LHCN-M2 (cell line): Measurements from ENCODE around the gene ISCA2. TPM values are rescaled to one million over a fixed set of nuclear protein-coding genes. Genes with fewer than 3 reads are reported as not detected.

Source experiments
- DNase-seq: peaks from one replicate; pipeline ENCODE4 v3.0.0-alpha.2; 2012; ENCODE audit warnings: low read depth
- total RNA-seq: library from RNA; depleted of rRNA; stranded (reverse); fragments of >200 nt; gene quantifications from 2 replicates; pipeline ENCODE4 v1.2.3, GENCODE V29; 2014

ISCA2 gene
- total RNA-seq, 1 experiment from 2014 or later = 19.5 TPM

DNA sequence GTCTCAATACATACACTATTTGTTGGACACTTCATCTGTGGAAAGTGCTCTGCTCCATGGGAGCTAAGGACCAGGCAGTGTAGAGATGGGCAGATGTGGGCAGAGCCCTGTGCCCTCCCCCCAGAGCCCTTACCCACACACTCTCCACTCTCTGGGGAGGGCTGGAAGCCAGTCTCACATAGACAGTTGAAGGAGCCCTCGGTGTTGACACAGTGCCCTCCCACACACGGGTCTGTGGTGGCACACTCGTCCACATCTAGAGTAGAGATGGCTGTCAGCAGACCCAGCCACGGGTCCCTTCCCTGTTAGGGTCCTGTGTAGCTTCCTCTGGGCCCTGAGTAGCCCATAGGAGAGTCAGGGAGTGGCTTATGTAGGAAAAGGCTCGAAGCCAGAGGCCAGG lies 14.3 kb downstream of the ISCA2 start:
- DNase-seq = no peak

DNA sequence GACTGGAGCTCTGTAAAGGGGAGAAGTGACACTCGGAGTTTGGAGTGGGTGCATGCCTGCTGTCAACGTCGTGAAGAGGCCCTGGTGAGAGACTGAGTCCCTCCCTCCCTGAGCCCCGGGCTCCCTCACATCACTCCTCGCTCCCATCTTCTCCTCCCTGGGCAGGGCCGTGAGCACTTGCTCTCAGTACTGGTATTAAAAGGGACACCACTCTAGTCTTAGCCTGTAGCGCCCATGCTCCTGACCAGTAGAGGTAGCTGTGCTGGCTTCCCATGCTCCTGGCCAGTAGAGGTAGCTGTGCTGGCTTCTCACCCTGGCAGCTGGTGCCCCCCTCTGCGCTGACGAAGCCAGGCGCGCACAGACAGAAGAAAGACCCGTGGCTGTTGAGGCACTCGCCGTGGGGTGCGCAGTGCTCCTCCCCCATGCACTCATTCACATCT lies 14.7 kb downstream of the ISCA2 start:
- DNase-seq = peak; percentile 10

GRCh38 chr14:74508844-74509428 lies 15.4 kb downstream of the ISCA2 start:
- DNase-seq = no peak

DNA sequence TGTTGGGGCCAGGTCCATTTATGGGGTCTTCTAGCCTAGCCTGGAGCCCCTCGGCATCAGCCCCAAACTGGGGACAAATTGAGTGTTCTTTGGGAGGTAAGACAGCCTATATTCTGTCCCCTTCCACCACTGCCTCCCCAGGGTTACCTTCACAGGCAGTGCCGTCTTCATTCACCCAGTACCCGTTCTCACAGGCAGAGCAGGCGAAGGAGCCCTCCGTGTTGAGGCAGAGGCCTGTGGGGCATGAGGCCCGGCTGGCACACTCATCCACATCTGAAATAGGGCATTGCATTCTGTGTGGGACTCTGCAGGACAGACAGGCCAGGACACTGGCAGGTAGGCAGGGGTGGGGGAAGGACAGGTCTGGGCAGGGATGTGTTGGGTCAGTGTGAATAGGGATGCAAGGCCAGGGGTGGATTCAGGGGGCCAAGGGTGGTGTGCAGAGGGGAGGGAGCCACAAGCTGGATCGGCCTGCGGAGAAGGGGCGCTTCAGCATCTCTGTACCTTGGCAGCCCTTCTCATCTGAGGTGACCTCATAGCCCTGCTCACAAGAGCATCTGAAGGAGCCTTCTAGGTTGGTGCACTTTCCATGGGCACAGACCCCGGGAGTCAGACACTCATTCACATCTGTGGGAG lies 16.1 kb downstream of the ISCA2 start:
- DNase-seq = no peak

DNA sequence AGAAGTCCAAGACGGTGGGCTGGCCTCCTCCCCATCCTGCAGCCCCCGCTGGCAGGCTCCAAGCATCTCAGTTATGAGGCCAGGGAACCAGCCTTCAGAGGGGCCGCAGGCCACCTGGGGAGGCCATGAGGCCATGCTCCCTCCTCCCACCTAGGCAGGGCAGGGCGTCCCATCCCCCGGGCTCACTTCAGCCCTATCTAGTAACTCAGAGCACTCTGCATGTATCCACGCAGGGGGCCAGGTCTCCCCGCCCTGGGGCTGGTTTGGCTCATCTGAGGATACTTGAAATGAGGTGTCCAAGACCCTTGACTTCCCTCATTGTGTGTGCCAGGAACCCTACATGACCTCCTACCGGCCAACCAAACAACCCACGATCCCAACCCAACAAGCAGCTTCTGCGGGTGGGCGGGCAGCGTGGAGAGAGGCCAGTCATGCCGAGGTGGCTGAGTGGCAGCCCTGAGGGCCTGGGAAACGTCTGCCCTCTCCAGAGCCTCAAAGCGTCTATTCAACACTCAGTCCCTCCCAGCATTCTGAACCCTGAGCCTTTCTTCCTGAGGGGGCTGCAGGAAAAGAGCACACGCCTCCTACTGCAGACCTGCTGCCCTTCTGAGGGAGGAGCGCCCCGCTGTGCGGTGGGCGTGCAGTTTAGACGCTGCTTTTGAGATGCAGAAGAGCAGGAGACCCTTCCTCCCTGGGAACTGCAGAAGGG lies 16.8 kb downstream of the ISCA2 start:
- DNase-seq = peak; percentile 22

DNA sequence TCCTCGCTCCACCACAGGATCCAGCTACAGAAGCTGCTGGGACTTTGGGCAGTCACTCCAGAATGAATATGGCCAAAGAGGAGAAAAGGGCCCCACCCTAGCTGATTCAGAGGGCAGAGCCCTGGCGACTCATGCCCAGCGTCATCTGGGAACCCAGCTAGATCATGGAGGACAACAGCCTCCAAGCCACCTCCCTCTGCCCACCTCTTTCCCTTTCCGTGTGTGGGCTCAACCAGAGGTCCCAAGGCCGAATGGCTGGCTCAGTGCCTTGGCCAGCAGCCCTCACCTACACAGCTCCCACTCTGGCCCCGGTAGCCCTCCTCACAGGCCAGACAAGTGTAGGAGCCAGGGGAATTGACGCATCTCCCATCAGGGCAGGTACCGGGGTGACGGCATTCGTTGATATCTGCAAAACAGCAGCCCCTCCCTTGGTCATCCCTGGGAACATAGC lies 17.4 kb downstream of the ISCA2 start:
- peak; percentile 64 for DNase-seq

GRCh38 chr14:74511966-74512830 lies 18.6 kb downstream of the ISCA2 start:
- DNase-seq = no peak

DNA sequence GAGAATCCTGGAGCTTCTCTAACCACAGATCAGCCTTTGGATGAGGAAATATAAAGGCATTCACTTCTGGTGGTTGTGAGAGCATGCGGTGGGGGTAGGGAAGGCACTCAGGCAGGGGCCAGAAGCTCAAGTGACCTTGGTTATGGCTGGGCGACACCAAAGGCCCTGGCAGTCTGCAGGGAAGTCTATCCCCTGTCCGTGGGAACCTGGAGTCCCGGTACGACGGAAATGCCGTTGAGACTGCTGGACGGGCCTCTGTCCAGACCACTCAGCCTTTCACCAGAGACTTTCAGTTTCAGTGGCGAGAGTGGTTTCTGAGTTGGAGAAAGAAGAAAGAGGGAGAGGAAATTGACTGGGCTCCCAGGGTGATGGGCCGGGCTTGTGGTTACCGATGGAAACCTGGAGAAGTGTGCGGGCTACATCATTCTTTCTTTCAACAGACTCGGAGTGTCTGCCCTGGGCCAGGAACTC lies 20.9 kb downstream of the ISCA2 start:
- DNase-seq = peak; percentile 44

- no peak for DNase-seq
These were observed 22.4 kb downstream of the ISCA2 start for GRCh38 chr14:74515891-74516412.

GRCh38 chr14:74516451-74517160 lies 23.0 kb downstream of the ISCA2 start:
- no peak for DNase-seq

GRCh38 chr14:74517731-74518130 lies 24.2 kb downstream of the ISCA2 start:
- no peak for DNase-seq

DNA sequence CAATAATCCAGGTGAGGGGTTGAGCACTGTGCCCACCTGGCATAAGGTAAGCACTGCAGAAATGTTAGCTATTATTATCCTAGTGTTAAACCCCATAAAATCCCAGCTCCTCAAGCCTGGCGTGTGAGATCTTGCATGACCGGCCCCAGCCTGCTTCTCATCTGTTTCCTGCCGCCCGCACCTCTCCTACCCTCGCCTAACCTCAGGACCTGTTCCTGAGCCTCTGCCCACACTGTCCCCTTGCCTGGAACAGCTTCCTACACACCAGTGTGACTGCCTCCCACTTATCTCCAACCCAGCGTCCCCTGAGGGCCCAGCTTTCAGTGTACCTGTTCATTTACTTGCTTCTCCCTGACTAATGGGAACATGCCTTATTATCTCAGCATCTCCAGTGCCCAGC lies 24.7 kb downstream of the ISCA2 start:
- DNase-seq = no peak

GRCh38 chr14:74519316-74520074 lies 25.9 kb downstream of the ISCA2 start:
- DNase-seq = no peak

DNA sequence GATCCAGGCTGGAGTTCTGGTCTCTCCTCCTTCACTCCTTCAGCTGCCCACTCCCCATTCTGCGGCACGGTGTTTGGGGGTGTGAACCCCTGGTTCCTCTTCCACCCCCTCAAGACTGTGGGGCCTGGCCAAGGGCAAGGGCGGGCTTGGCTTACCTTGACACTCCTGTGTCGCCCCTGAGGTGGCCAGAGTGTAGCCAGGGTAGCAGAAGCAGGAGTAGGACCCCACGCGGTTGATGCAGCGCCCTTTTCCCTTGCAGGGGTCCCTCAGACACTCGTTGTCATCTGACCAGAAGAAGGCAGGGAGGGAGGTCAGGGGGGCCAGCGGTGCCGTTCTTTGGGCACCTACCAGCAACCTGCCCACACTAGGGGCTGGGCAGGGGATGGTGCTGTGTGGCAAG lies 28.2 kb downstream of the ISCA2 start:
- DNase-seq = no peak

GRCh38 chr14:74522740-74523139 lies 29.2 kb downstream of the ISCA2 start:
- no peak for DNase-seq

DNA sequence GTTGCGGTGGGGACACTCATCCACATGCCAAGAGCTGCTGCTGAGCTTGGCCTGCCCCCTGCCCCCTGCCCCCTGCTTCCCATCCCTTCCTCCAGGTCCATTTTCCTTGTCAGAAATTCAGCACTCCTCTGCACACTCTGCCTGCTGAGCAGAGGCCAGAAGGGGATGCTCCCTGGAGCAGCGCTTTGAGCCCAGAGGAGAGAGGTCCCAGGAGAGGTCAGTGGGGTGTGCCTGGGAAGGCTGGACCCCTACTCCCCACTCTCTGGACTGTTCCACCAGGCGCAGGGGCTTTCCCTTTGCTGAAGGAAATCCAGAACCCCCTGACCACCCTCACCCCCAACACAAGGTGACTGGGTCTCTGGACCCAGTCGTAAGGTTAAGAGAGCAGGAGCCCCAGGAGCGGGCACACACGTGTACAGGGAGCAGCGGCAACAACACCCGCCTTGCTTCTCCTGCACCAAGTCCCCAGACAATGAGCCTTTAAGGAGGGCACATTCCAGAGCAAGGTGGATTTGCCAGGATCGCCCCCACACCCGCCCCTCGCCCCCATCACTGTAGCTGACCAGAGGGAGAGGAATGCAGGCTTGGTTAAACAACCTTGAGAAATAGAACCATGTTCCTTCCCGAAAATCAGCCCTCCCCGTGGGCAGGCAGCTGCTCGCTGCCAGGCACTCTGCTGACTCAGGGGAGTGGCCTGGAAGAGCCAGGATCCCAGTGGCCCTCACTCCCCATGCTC lies 30.7 kb downstream of the ISCA2 start:
- DNase-seq = no peak

GRCh38 chr14:74524812-74525135 lies 31.2 kb downstream of the ISCA2 start:
- no peak for DNase-seq

- DNase-seq = no peak
These were observed 31.8 kb downstream of the ISCA2 start for GRCh38 chr14:74525361-74525851.

DNA sequence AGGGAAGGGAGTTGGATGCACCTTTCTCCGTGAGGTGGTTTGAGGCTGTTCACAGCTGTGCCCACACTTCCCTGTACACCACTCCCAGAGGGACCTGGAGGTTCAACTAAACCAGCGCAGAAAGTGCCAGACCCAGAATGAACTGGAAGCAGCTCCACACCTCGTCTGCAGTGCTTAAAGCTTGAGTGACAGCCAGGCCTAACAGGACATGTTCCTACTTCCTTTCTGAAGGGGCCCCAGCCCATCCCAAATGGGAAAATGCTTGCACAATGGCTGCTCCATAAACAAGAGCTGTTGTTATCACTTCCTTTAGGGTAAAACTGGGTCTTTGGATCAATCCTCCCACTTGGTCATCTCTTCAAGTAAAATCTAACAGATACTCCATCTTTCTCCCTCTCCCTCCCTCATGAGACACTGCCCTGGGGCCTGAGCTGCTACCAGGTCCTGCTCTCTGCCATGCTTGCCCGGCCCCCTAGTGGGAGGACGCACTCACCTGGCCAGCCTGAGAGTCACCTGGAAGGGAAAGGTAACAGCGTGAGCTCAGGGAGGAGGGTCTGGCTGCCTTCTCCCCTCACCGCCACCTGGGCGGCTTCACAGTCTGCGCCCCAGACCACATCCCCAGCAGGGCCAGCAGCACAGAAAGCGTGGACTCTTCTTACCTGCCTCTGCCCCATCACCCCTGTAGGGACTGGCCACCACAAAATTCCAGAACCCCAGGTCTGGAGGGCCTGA lies 33.5 kb downstream of the ISCA2 start:
- no peak for DNase-seq
